H1 (cell line): ENCODE results near the gene BFSP2. TPM values are rescaled to one million over a fixed set of nuclear protein-coding genes. Genes with fewer than 3 reads are reported as not detected.

Source experiments
- polyA plus RNA-seq, 7 experiments: library from polyadenylated mRNA; depleted of rRNA in 3 of 7; stranded (reverse) in 5 of 7; unstranded in 2 of 7; fragments of >200 nt in 5 of 7; fragments of 200-250 nt in 2 of 7; gene quantifications; 1 replicate in 5 of 7; 2 replicates in 1 of 7; 4 replicates in 1 of 7; pipeline versions ENCODE4 v1.2.1 to v1.2.3, GENCODE V29; 2011 to 2013; ENCODE audit warnings: missing spikeins in 2 of 7, mixed read lengths in 2 of 7
- total RNA-seq: library from RNA; stranded (reverse); fragmentation: NEBNext Ultra II Directional; extraction: Animal tissue kit (Norgen Biotek cat#: 25700); gene quantifications from 2 replicates; pipeline ENCODE4 v1.2.1, GENCODE V29; 2021
- TF ChIP-seq, protein P1 (sequence below): fragments of 300-600 bp; sonication (generic); IDR thresholded peaks from 2 replicates; pipeline ENCODE4 v1.7.1; 2012; ENCODE audit warnings: low read length, moderate library complexity, mild to moderate bottlenecking, inconsistent platforms; ENCODE audit not compliant: insufficient replicate concordance

BFSP2 gene
- total and polyA plus RNA-seq, 2 of the 8 experiments (the other 6 are each of a cell fraction or from before 2014, with no cell fraction given), result not detected

DNA sequence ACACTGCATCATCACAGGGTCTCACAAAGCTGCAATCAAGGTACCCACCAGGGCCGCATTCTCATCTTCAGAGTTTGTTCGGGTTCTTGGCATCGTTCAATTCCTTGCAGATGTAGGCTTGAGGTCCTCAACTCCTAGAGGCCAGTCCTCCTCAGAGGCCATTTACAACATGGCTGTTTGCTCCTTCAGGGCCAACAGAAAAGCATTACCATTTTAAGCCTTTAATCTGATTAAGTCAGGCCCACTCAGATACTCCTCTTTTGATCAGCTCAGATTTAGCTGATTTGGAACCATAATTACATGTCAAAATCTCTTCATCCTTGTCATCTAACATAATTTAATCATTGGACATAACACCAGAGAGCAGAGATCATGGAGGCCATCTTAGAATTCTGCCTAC lies 55.4 kb downstream of the BFSP2 start (continued):
- TF ChIP-seq, protein P1, sequence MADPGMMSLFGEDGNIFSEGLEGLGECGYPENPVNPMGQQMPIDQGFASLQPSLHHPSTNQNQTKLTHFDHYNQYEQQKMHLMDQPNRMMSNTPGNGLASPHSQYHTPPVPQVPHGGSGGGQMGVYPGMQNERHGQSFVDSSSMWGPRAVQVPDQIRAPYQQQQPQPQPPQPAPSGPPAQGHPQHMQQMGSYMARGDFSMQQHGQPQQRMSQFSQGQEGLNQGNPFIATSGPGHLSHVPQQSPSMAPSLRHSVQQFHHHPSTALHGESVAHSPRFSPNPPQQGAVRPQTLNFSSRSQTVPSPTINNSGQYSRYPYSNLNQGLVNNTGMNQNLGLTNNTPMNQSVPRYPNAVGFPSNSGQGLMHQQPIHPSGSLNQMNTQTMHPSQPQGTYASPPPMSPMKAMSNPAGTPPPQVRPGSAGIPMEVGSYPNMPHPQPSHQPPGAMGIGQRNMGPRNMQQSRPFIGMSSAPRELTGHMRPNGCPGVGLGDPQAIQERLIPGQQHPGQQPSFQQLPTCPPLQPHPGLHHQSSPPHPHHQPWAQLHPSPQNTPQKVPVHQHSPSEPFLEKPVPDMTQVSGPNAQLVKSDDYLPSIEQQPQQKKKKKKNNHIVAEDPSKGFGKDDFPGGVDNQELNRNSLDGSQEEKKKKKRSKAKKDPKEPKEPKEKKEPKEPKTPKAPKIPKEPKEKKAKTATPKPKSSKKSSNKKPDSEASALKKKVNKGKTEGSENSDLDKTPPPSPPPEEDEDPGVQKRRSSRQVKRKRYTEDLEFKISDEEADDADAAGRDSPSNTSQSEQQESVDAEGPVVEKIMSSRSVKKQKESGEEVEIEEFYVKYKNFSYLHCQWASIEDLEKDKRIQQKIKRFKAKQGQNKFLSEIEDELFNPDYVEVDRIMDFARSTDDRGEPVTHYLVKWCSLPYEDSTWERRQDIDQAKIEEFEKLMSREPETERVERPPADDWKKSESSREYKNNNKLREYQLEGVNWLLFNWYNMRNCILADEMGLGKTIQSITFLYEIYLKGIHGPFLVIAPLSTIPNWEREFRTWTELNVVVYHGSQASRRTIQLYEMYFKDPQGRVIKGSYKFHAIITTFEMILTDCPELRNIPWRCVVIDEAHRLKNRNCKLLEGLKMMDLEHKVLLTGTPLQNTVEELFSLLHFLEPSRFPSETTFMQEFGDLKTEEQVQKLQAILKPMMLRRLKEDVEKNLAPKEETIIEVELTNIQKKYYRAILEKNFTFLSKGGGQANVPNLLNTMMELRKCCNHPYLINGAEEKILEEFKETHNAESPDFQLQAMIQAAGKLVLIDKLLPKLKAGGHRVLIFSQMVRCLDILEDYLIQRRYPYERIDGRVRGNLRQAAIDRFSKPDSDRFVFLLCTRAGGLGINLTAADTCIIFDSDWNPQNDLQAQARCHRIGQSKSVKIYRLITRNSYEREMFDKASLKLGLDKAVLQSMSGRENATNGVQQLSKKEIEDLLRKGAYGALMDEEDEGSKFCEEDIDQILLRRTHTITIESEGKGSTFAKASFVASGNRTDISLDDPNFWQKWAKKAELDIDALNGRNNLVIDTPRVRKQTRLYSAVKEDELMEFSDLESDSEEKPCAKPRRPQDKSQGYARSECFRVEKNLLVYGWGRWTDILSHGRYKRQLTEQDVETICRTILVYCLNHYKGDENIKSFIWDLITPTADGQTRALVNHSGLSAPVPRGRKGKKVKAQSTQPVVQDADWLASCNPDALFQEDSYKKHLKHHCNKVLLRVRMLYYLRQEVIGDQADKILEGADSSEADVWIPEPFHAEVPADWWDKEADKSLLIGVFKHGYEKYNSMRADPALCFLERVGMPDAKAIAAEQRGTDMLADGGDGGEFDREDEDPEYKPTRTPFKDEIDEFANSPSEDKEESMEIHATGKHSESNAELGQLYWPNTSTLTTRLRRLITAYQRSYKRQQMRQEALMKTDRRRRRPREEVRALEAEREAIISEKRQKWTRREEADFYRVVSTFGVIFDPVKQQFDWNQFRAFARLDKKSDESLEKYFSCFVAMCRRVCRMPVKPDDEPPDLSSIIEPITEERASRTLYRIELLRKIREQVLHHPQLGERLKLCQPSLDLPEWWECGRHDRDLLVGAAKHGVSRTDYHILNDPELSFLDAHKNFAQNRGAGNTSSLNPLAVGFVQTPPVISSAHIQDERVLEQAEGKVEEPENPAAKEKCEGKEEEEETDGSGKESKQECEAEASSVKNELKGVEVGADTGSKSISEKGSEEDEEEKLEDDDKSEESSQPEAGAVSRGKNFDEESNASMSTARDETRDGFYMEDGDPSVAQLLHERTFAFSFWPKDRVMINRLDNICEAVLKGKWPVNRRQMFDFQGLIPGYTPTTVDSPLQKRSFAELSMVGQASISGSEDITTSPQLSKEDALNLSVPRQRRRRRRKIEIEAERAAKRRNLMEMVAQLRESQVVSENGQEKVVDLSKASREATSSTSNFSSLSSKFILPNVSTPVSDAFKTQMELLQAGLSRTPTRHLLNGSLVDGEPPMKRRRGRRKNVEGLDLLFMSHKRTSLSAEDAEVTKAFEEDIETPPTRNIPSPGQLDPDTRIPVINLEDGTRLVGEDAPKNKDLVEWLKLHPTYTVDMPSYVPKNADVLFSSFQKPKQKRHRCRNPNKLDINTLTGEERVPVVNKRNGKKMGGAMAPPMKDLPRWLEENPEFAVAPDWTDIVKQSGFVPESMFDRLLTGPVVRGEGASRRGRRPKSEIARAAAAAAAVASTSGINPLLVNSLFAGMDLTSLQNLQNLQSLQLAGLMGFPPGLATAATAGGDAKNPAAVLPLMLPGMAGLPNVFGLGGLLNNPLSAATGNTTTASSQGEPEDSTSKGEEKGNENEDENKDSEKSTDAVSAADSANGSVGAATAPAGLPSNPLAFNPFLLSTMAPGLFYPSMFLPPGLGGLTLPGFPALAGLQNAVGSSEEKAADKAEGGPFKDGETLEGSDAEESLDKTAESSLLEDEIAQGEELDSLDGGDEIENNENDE, result no peak
